Posterior cingulate gyrus (tissue), 11 donors: ENCODE data around the gene RIMBP3B.
"Not testable (repeated sequence)": the region's sequence is repeated elsewhere in the genome, so short reads cannot be mapped to it uniquely, and the experiment has no call there.

Experiments
- DNase-seq, 10 donors: peaks; one replicate each; pipeline versions ENCODE4 v3.0.0 to v3.0.0-alpha.2; 2020 to 2021; ENCODE audit warnings: mixed read lengths in 3 of 10
- intact Hi-C: fragments of 100-400 bp; cut with DNase I; formaldehyde crosslinking; loops from one replicate; pipeline ENCODE4 v1.15.1; 2023

RIMBP3B gene, protein sequence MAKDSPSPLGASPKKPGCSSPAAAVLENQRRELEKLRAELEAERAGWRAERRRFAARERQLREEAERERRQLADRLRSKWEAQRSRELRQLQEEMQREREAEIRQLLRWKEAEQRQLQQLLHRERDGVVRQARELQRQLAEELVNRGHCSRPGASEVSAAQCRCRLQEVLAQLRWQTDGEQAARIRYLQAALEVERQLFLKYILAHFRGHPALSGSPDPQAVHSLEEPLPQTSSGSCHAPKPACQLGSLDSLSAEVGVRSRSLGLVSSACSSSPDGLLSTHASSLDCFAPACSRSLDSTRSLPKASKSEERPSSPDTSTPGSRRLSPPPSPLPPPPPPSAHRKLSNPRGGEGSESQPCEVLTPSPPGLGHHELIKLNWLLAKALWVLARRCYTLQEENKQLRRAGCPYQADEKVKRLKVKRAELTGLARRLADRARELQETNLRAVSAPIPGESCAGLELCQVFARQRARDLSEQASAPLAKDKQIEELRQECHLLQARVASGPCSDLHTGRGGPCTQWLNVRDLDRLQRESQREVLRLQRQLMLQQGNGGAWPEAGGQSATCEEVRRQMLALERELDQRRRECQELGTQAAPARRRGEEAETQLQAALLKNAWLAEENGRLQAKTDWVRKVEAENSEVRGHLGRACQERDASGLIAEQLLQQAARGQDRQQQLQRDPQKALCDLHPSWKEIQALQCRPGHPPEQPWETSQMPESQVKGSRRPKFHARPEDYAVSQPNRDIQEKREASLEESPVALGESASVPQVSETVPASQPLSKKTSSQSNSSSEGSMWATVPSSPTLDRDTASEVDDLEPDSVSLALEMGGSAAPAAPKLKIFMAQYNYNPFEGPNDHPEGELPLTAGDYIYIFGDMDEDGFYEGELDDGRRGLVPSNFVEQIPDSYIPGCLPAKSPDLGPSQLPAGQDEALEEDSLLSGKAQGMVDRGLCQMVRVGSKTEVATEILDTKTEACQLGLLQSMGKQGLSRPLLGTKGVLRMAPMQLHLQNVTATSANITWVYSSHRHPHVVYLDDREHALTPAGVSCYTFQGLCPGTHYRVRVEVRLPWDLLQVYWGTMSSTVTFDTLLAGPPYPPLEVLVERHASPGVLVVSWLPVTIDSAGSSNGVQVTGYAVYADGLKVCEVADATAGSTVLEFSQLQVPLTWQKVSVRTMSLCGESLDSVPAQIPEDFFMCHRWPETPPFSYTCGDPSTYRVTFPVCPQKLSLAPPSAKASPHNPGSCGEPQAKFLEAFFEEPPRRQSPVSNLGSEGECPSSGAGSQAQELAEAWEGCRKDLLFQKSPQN (N-terminal part only)

DNA sequence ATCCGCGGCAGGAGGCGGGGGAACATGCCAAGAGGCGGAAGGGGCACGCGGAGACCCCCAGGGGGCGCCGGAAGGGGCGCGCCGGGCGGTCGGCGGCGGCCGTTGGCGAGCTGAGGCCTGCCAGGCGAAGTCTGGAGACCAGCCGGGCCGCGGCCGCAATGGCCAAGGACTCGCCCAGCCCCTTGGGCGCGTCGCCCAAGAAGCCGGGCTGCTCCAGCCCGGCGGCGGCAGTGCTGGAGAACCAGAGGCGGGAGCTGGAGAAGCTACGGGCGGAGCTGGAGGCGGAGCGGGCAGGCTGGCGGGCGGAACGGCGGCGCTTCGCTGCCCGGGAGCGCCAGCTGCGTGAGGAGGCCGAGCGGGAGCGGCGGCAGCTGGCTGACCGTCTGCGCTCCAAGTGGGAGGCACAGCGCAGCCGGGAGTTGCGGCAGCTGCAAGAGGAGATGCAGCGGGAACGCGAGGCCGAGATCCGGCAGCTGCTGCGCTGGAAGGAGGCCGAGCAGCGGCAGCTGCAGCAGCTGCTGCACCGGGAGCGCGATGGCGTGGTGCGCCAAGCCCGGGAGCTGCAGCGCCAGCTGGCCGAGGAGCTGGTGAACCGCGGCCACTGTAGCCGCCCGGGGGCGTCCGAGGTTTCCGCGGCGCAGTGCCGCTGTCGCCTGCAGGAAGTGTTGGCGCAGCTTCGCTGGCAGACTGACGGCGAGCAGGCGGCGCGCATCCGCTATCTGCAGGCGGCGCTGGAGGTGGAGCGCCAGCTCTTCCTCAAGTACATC lies at the start of gene RIMBP3B:
Gene RIMBP3B, plus strand, starts transcription at position 51 of the 767 bp plus-strand sequence. Its CDS starts 108 bp downstream, at position 159.
- intact Hi-C loops, result not testable (repeated sequence)

GRCh38 chr22:21357527-21357926 lies 26.0 kb upstream of the RIMBP3B start:
- peak in 1 of 10 donors; percentile 5 for DNase-seq

More for the DNA sequence above, at the start of gene RIMBP3B:
- DNase-seq, result not testable (repeated sequence)

DNA sequence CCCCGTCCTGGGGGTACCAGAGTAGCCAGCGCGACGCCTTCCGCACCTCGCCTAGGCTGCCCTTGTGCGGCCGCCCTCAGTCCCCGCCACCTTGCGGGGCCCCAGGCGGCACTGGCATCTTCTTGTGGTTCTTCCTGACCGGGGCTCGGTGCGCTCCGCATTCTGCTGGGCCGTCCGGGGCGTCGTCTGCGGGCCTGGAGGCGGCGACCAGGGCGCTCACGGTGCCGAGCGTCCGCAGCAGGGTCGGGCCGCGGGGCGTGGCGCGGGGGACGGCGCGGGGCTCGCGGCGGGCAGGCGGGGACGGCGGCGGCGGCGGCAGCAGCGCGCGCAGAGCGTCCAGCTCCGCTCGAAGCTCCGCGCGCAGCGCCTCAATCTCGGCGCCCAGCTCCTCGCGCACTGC lies 23.0 kb upstream of the RIMBP3B start:
- intact Hi-C loops, result not testable (repeated sequence)
- peak in 3 of 10 donors; percentile 4 to 38 (median 16) for DNase-seq

More at GRCh38 chr22:21357527-21357926, 26.0 kb upstream of the RIMBP3B start:
- intact Hi-C loops, result not testable (repeated sequence)

DNA sequence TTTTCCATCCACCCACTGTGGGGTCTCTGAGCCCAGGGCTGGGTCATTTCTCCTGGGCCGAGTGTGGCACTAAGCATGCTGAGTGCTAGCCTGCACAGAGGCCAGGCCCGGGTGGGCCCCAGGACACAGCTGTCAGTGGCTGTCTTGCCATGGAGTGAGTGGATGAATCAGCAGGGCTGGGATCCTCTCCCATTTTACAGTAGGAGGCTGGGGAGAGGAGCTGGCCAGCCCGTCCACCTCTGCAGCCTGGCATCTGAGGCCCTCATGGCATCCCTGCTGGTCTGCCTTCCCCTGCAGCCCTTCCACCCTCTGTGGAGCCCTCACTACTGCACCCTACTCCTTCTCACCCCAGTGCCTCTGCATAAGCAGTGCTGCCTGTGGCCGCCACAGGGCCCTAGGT lies 21.1 kb upstream of the RIMBP3B start:
- DNase-seq, intact Hi-C loops: not testable (repeated sequence)

DNA sequence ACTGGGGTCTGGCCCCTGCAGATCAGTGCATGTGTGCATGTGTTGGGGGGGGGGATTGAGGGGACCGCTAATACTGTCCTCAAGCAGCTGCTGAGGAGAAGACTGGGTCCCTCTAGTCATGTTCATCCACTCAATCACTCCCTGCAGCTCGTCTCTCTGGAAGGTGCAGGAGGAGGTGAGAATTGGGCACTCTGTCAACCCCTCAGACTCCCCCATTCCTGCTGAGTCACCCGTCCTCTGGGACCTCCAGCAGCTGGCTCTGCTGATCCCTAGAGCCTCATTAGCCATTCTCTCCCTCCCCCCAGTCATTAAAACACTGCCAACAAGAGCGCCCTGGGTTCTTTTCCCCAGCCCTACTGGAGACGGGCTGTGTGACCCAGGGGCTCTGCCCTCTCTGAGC lies 20.5 kb upstream of the RIMBP3B start:
- intact Hi-C loops, result not testable (repeated sequence)
- DNase-seq, result peak in 1 of 10 donors; percentile 9

DNA sequence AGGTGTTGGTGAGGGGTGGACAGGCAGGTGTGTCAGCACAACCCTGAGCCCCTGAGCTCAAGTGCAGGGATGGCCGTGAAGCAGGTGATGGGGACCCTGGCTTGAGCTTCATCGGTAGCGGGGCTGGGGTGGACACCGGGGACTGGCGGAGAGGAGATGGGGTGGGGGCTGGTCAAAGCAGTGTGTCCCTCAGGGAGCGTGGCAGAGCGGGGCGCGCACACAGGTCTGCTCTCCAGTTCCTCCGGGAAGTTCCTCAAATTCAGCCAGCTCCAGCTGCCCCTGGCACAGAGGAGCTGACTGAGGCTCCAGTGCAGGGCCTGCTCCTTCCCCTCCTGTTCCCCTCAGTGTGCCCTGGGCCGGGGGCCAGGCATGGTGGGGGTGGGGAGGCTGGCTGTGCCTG lies 19.7 kb upstream of the RIMBP3B start:
- DNase-seq, result peak in 3 of 10 donors; percentile 43 to 73 (median 50)
- intact Hi-C loops, result not testable (repeated sequence)

DNA sequence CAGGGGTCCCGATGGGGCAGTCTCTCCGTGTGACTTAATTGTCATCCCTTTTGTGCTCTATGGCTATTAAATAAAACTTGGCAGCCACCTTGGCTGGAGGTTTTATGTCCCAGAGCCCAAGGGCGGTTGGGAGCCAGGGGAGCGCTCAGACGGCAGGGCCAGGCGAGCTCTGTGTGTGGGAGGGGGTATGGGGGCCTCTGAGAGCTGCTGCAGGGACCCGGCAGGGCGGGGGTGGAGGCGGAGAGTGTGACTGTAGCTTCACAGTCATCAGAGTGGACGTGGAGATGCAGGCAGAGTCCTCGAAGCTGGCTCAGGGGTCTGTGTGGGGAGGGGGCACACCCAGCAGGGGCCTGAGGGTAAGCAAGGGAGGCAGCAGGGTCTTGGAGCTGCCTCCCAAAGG lies 19.2 kb upstream of the RIMBP3B start:
- intact Hi-C loops, DNase-seq: not testable (repeated sequence)

DNA sequence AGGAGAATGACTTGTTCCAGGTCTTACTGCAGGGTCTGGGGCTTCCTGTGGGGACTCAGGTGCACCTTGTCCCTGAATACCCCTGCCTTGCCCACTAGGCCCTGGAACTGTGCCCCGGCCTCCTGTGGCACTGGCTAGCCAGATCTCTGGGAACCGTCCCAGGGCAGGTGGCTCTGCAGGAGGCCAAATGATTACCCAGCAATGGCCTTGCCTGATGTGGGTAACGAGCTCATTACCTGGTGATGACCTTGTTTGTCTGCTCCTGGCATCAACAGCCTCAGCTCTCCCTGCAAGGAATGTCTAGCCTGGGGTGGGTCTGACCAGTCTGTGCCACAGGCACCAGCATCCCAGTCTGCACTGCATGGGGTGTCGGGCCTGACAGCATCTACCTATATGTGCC lies 18.2 kb upstream of the RIMBP3B start:
- DNase-seq, intact Hi-C loops: not testable (repeated sequence)

DNA sequence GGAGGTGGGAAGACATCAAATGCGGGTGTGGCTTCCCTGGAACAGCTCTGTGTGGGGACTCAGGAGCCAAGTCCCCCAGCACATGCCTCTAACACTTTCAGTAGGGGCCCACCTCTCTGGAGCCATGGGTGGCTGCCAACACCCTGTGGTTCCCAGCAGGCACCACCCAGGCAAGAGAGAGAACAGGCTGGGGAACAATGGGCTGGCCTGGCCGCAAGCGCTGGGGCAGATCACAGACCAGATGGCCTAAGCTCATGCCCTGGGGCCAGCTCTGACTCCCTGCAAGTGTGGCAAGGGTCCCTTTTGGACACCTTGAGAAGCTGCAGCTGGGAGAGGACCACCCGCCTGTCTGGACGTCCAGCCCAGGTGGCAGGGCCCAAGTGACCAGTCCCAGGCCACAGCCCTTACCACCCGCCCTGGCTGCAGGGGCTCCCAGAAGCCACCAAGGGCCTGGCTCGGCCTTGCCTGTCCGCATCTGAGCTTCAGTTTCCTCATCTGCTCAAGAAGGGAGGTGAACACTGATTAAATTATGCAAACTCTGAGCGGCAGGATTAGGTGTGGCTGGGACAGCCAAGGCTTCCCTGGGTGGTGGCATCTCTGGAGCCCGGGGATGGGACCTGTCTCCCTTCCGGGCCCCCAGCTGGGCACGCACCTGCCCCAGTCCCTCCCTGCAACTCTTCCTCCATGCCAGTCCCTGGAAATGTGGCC lies 14.8 kb upstream of the RIMBP3B start:
- intact Hi-C loops, result not testable (repeated sequence)
- peak in 2 of 10 donors; percentile 46 to 60 for DNase-seq

- intact Hi-C loops, DNase-seq: not testable (repeated sequence)
Observed at GRCh38 chr22:21375880-21376279, 7.7 kb upstream of the RIMBP3B start.

GRCh38 chr22:21384468-21385357 lies 1.2 kb downstream of the RIMBP3B start:
- DNase-seq, intact Hi-C loops: not testable (repeated sequence)

DNA sequence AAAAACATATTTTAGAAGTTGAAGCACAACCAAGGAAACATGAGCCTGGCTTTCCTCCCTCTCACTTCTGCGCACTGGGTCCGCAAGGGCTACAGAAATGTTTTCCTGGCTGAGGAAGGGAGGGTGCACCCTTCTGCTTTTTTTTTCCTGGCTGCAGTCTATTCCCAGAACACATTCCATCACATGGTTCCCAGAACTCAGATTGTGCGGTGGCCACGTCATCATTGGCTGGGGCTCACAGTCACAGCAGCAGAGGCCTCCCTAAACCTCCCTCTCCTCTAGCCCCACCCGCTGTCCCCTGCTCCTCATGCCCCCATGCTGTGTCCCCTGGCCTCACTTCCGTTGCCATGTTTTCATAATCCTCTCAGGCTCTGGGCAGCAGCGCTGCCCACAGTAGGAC lies 5.9 kb downstream of the RIMBP3B start:
- intact Hi-C loops, DNase-seq: not testable (repeated sequence)

GRCh38 chr22:21390013-21390412 lies 6.5 kb downstream of the RIMBP3B start:
- DNase-seq, intact Hi-C loops: not testable (repeated sequence)

DNA sequence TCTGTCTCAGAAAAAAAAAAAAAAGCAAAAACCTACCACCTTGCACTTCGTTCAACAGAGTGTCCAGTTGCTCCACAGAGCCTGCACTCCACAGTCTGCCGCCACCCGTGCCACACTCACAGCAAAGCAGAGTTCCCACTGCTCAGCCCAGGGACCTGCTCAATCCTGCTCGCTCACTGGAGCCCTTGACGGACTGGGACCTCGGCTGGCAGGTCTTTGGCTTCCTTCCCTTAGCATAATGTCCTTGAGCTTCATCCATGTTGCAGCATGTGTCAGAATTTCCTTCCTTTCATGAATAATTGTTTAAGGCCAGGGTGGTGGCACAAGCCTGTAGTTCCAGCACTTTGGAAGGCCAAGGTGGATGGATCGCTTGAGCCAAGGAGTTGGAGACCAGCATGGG lies 11.1 kb downstream of the RIMBP3B start:
- DNase-seq, intact Hi-C loops: not testable (repeated sequence)

DNA sequence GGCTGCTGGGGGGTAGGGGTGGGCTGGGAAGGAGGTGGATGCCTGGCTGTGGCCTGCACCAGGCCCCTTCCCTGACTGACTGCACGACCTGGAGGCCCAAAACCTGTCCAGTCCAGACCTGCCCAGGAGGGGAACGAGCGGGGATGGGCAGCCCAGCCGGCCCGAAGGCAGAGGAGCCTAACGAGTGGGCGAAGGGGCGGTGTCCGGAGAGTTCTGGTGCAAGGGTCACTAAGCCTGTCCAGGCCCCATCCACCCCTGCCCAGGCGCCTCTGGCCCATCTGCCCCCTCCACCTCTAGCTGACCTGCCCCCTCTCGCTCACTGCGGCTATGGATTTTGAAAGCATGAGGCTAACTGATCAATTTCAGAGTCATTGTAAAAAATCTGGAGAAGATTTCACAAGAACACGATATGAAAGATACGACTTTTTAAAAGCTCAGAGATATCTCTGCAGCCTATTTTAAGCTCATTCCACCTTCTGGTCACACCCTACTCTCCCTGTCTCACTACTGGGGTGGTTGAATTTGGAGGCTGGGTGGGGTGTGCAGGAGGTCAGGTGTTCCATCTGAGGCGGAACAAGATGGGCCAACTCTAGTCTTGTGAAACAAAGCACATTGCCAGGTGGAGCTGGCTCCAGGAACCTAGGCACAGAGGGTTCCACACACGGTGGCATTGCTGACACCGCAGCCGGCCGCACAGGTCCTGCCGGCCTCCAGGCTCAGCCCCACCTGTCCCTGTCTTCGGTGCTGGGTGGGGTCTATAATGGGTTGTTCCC lies 17.8 kb downstream of the RIMBP3B start:
- DNase-seq, intact Hi-C loops: not testable (repeated sequence)

DNA sequence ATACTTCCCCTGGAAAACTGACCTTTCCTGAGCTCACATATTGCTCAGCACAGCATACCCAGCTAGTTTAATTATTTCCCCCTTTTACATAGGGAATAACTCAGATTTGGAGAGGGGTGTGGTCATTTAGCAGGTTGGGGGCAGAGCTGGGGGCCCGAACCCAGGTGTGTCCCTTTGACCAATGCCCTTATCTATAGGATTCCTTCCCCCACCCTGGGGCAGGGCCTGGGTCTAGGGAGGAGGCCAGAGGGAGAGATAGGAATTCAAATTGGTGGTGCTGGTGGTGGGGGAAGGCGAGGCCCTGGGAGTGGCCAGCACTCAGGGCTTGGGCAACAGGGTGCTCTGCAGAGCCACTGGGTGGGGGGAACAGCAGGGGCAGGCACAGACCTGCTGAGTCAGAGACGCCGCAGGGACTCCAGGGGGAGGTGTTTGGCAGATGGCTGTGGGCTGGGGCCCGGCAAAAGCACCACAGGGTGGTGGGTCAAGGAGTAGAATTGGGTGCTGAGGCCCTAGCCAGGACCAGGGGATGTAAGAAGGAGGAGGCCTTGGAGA lies 19.3 kb downstream of the RIMBP3B start:
- peak in 1 of 10 donors; percentile 22 for DNase-seq
- intact Hi-C loops, result not testable (repeated sequence)

DNA sequence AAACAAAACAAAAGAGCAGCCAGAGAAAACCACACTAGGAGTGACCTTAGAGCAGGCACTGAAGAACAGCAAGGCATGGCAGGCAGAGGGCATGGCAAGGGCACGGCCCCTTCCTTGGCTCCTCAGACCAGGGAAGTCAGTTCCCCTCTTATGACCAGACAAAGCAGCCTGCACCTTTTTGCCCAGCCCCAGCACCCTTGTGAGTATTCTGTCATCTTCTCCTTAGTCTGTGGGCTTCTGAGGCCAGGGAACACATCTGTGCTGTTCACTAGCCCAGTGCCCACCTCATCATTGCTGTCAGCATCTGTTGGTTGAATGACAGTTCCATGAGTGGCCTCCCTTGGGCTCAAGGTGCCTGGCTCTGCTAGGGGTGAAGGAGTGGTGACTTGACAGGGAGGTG lies 23.6 kb downstream of the RIMBP3B start:
- intact Hi-C loops, result not testable (repeated sequence)

More for the DNA sequence above, 23.6 kb downstream of the RIMBP3B start:
- peak in 1 of 10 donors; percentile 26 for DNase-seq
